ENCODE results near the gene NKPD1.

NKPD1 gene

GRCh38 chr19:45117671-45118070 lies 43.1 kb downstream of the NKPD1 start:
- no peaks in the 10 kb centered on the region for H3K4me1 ChIP-seq (ENCODE audit: insufficient read depth, poor library complexity, severe bottlenecking)
- no peak overlapping the region for H3K4me3 ChIP-seq (ENCODE audit: severe bottlenecking)
- no peak overlapping the region for H3K27ac ChIP-seq (ENCODE audit: poor library complexity, severe bottlenecking)
- TF ChIP-seq, protein P1, sequence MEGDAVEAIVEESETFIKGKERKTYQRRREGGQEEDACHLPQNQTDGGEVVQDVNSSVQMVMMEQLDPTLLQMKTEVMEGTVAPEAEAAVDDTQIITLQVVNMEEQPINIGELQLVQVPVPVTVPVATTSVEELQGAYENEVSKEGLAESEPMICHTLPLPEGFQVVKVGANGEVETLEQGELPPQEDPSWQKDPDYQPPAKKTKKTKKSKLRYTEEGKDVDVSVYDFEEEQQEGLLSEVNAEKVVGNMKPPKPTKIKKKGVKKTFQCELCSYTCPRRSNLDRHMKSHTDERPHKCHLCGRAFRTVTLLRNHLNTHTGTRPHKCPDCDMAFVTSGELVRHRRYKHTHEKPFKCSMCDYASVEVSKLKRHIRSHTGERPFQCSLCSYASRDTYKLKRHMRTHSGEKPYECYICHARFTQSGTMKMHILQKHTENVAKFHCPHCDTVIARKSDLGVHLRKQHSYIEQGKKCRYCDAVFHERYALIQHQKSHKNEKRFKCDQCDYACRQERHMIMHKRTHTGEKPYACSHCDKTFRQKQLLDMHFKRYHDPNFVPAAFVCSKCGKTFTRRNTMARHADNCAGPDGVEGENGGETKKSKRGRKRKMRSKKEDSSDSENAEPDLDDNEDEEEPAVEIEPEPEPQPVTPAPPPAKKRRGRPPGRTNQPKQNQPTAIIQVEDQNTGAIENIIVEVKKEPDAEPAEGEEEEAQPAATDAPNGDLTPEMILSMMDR (IDR thresholded peaks at IDR 0.05; ENCODE audit: poor library complexity, severe bottlenecking), result no peak
- no peaks in the 10 kb centered on the region; the same call in 1 of the 2 replicates for H3K36me3 ChIP-seq (ENCODE audit: low read depth)
- no peaks in the 10 kb centered on the region for H3K9me3 ChIP-seq (ENCODE audit: severe bottlenecking)
- ATAC-seq (ENCODE audit: low read depth) (no peak; the same call in 2 of the 3 replicates), DNase-seq (ENCODE audit: low spot score) (no peak)
- H3K27me3 ChIP-seq (ENCODE audit: insufficient read depth, poor library complexity, severe bottlenecking), result no peaks in the 10 kb centered on the region

DNA sequence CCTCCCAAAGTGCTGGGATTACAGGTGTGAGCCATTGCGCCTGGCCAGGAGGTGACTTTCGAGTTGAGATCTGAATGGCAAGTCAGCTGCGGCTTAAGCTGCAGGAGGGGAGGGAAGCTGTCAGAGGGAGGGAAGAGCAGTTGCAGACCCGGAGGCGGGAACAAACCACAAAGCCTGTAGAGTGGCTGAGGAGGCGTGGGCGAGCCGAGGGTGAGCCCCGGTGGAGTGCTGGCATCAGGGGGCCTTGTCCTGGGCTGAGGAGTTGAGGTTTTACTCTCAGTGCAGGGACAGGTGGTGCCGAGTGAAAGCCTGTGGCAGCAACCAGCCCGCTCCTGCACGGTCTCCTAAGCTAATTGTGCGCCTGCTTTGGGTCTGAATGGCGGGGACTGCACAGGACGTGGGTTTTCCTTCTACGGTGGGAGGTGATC lies 43.6 kb downstream of the NKPD1 start:
- DNase-seq (ENCODE audit: low spot score), result no peak
- TF ChIP-seq, protein P1 (IDR thresholded peaks at IDR 0.05; ENCODE audit: poor library complexity, severe bottlenecking), result no peak
- Histone ChIP-seq H3K9me3 (ENCODE audit: severe bottlenecking) (no peaks in the 10 kb centered on the region), H3K4me1 (ENCODE audit: insufficient read depth, poor library complexity, severe bottlenecking) (no peaks in the 10 kb centered on the region), H3K36me3 (ENCODE audit: low read depth) (no peaks in the 10 kb centered on the region; the same call in 1 of the 2 replicates), H3K4me3 (ENCODE audit: severe bottlenecking) (no peak overlapping the region), H3K27ac (ENCODE audit: poor library complexity, severe bottlenecking) (no peak overlapping the region), H3K27me3 (ENCODE audit: insufficient read depth, poor library complexity, severe bottlenecking) (no peaks in the 10 kb centered on the region)
- ATAC-seq (ENCODE audit: low read depth), result no peak

- Histone ChIP-seq H3K9me3 (ENCODE audit: severe bottlenecking) (no peaks in the 10 kb centered on the region), H3K4me3 (ENCODE audit: severe bottlenecking) (no peak overlapping the region), H3K27me3 (ENCODE audit: insufficient read depth, poor library complexity, severe bottlenecking) (no peaks in the 10 kb centered on the region), H3K27ac (ENCODE audit: poor library complexity, severe bottlenecking) (no peak overlapping the region), H3K4me1 (ENCODE audit: insufficient read depth, poor library complexity, severe bottlenecking) (no peaks in the 10 kb centered on the region), H3K36me3 (ENCODE audit: low read depth) (no peaks in the 10 kb centered on the region; the same call in 1 of the 2 replicates)
- DNase-seq (ENCODE audit: low spot score) (no peak), ATAC-seq (ENCODE audit: low read depth) (no peak)
- TF ChIP-seq, protein P1 (IDR thresholded peaks at IDR 0.05; ENCODE audit: poor library complexity, severe bottlenecking), result no peak
Measured at GRCh38 chr19:45115809-45116615, 44.8 kb downstream of the NKPD1 start.

DNA sequence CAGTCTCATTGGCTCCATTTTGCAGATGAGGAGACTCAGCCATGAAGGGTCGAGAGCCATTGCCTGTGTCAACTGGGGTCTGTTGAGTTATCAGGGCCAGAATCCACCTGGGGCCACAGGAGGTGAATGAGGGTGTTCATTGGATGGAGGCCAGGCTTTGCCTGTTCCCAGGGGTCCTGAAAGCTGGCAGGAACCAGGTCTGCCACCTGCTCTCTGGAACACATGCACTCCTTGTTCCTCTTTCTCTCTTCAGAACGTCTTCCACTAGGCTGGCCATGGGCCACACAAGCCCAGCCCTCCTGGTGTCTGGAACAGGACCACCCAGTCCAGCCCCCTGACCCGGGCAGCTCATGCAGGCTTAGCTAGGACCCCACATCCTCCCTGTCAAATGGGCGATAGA lies 46.7 kb downstream of the NKPD1 start:
- no peaks in the 10 kb centered on the region for H3K27me3 ChIP-seq (ENCODE audit: insufficient read depth, poor library complexity, severe bottlenecking)
- ATAC-seq (ENCODE audit: low read depth) (no peak), DNase-seq (ENCODE audit: low spot score) (no peak)
- no peaks in the 10 kb centered on the region for H3K4me1 ChIP-seq (ENCODE audit: insufficient read depth, poor library complexity, severe bottlenecking)
- H3K36me3 ChIP-seq (ENCODE audit: low read depth), result no peaks in the 10 kb centered on the region; the same call in 1 of the 2 replicates
- TF ChIP-seq, protein P1 (IDR thresholded peaks at IDR 0.05; ENCODE audit: poor library complexity, severe bottlenecking), result no peak
- no peaks in the 10 kb centered on the region for H3K9me3 ChIP-seq (ENCODE audit: severe bottlenecking)
- H3K27ac ChIP-seq (ENCODE audit: poor library complexity, severe bottlenecking), result no peak overlapping the region
- no peak overlapping the region for H3K4me3 ChIP-seq (ENCODE audit: severe bottlenecking)

DNA sequence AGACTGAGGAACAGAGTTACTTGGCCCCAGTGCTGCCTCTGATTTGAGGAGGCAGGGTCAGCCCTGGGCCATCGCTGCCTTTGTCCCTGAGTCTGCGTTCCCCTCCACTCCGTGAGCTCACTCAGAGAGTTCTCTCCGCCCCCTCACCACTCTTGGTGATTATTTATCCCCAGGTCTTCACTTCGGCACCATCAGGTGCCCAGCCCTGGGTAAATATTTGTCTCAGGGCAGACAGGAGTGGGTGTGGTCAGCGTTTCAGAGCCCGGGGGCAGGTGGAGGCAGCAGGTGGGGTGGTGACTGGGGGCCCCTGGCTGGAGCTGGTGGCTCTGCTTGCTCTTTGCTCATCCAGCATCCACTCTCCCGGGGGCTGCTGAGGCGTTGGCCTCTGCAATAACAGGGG lies 47.2 kb downstream of the NKPD1 start:
- H3K4me3 ChIP-seq (ENCODE audit: severe bottlenecking), result no peak overlapping the region
- DNase-seq (ENCODE audit: low spot score), result no peak
- H3K36me3 ChIP-seq (ENCODE audit: low read depth), result no peaks in the 10 kb centered on the region; the same call in 1 of the 2 replicates
- H3K27ac ChIP-seq (ENCODE audit: poor library complexity, severe bottlenecking), result no peak overlapping the region
- no peaks in the 10 kb centered on the region for H3K9me3 ChIP-seq (ENCODE audit: severe bottlenecking)
- H3K27me3 ChIP-seq (ENCODE audit: insufficient read depth, poor library complexity, severe bottlenecking), result no peaks in the 10 kb centered on the region
- no peak; the same call in 2 of the 3 replicates for ATAC-seq (ENCODE audit: low read depth)
- TF ChIP-seq, protein P1 (IDR thresholded peaks at IDR 0.05; ENCODE audit: poor library complexity, severe bottlenecking), result no peak
- H3K4me1 ChIP-seq (ENCODE audit: insufficient read depth, poor library complexity, severe bottlenecking), result no peaks in the 10 kb centered on the region

Measured in RWPE2 (cell line).